HG03025 (cell line): ENCODE data around the gene DNASE1L1.

Experiments used
- ATAC-seq: cut with Tn5 transposase; IDR thresholded peaks from one replicate; pipeline ENCODE4 v1.9.1; 2021; ENCODE audit warnings: mild to moderate bottlenecking, moderate library complexity; ENCODE audit not compliant: unreplicated experiment, low FRiP score

DNASE1L1 gene

DNA sequence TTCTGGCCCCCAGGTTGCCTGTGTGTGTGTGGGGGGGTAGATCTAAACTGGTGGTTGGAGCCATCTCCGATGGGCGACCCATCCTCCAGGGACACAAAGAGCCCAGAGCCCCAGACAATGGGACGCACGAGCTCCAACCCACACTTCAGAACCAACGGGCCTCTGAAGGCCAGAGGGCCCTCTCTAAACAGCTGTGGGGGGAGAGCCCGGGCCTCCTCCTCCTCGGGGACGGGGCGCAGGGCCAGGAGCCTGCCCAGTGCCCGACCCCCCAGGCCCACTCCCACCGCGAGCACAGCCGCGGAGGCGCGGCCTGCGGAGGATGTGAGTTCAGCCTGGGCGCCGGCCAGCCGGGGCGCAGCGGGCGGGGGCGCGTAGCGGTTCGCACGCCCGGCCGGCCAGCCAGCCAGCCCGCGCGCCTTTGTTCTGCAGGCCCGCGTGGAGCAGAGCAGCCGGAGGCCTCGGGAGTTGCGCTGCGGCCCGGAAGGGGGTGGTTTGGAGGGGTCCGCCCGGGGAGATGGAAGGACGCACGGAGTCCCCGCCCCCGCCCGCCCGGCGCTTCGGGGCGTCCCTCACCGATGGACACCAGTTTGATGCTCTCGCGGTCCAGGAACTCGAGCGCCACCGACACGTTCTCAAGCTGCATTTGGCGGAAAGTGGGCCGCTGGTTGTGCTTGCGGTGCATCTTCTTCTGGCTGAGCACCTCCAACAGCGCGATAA lies 38.6 kb downstream of the DNASE1L1 start:
- peak; percentile 3 for ATAC-seq

DNA sequence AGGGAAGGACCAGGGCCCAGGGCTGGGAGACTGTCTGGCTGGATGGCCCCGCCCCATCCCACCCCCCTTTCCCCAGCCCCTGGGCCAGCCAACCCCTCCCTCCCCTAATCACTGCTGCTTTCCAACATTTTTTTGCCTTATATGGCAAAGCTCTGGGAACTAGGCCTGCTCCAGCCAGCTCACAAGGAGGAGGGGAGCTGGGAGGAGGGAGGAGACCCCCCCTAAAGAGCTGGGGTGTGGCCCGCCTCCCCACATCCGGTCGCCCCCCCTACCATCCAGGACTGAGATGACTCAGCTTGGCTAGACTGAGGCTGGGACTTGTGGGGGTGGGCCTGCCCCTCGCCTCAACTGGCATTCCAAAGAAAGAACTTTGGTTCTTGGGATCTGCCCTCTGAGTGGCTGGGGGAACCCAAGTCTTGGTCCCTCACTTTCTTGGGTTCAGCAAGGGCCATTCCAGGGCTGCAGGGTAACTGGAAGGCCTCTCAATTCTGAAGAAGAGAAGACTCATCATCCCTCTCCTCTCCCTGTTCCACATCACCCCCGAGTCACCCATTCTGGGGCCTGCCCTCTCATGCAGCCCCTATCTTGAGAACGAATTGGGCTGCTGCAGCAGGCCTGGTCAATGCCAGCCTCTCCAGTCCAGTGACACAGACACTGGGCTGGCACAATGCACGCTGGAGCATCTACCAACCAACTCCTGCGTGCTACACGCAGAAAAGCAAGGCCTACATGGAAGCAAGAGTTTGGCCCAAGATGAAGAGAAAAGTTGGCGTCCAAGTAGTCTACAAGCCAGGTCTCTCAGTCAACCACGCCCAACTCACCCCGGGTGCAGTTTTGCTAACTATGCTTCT lies 39.4 kb downstream of the DNASE1L1 start:
- ATAC-seq = no peak

DNA sequence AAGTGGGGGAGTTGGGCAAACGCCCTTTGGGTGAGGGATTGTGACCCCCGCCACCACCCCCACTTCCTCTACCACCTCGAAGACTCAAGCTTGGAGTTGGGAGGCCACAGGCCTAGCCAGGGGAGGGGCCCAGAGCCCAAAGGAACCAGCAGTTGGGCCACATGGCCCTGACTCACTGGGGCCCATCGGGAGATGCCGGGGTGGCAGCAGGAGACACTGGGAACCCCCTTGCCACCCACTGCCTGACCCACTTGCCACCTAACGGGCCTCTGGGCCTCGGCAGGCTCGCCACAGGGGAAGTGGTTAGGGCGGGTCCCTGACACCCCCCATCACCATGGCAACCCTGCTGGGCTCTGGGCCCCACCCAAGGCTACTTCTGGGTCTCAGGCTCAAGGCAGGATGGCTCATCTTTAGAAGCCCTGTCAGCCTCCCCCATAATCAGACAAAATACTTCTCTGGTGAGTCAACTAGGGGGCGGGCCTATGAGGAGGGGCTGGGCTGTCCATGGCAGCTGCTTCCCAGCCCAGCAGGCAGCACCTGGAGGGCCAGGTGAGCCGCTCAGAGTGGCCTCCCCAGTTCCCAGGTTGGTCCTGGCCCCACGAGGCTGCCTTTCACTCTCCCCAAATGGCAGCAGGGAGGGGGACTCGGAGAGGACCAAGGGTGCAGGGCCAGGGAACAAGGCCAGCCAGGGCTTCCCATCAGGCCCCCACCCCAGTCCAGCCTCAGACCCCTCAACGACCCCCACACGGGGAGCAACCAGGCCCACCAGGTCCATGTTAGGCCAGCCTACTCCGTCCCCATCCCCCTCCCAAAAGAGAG lies 40.2 kb downstream of the DNASE1L1 start:
- ATAC-seq = no peak

DNA sequence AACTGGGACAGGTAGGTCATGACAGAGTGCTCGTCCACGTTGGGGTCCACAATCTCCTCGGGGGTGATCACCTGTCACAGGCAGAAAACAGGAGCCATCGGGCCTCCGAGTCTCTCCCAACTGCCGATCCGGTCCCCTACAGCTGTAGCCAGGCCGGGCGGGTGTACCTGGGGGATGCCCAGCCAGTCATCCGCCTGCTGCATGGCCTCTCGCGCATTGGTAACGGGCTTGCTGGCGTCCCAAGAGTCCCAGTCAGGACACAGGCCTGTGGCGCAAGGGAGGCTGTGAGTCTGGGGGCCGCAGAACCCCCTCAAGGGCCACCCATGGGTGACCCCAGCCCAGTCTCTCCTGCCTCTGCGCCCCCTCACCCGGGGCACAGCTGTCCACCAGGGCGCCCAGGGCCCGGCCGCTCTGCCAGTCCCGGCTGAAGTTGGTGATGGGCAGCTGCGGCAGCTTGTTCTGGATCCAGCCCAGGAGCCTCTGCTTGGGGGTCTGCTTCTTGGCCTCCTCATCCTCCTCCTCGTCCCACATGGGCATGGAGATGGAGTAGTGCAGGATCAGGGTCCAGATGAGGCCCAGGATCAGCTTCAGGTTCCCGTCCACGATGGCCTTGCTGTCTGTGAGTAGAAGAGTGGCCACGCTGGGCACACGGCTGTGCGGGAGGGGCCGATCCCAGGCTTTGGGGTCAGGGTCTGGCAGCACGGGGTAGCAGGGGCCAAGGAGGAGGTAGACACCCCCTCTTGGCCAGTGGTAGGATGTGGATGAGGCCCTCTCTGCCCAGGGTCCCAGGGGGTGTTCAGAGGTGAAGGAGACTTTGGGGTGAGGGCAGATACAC lies 41.4 kb downstream of the DNASE1L1 start:
- no peak for ATAC-seq

DNA sequence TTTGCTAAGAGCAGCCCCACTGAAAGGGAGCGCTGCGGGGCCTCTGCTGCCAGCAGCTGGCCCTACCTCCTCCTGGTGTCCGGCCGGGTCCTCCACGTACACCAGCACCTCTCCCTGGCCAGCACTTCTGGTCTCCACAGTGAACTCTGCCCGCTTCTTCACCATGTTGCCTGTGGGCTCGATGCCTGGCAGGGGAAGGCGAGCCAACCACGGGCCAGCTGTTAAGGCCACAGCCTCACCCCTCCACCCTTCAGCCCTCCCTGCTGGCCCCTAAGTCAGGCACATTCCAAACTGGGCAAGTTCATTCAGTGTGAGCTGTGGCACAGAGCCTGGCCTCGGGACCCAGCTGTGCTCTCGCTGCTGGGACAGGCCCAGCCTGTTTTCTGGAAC lies 42.4 kb downstream of the DNASE1L1 start:
- no peak for ATAC-seq

DNA sequence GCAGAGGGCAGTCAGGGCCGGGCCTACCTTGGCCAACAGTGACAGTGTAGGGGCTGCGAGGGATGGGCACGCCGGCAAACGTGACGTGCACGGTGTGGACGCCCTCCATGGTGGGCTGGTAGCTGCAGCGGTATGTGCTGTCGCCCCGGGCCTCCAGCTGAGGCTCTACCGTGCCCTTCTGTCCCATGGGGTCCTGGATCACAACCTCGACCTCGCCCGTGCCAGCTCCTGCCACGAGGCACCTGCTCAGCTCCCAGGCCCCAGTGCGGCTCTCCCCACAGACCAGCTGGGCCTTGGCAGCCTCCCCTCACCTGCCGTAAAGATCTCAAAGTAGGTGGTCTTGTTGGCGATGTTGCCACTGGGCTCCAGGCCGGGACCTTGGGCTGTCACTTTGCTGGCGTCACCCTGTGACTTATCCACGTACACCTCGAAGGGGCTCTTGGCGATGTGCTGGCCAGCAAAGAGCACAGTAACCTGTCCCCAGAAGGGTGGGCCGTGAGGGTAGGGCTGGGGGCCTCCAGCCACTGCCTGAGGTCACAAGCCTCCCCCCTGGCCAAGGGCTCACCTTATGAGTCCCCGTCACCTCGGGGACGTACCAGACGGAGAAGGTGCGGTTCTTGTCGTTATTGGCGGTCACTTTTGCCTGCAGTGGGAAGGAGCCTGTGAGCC lies 42.9 kb downstream of the DNASE1L1 start:
- no peak for ATAC-seq

DNA sequence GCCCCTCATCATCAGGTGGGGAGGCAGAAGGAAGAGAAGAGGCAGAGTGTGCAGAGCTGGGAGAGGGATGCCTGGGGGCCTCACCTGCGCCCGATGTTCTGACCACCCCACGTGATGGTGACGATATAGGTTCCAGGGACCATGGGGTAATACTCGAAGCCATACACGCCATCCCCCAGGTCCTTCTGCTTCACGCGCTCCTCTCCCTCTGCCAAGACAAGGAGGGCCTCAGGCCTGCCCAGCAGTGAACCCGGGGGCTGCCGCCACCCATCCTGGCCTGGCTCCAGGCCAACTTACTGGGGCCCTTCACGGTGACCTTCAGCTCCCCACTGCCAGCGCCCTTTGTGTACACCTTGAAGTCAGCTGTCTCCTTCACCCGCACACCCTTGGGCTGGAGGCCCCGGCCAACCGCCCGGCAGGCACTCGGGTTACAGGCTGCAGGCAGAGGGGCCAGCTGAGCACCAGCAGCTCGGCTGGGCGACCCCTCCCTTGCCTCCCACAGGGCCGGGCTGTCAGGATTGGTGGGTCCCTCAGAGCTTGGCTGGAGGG lies 43.9 kb downstream of the DNASE1L1 start:
- no peak for ATAC-seq

DNA sequence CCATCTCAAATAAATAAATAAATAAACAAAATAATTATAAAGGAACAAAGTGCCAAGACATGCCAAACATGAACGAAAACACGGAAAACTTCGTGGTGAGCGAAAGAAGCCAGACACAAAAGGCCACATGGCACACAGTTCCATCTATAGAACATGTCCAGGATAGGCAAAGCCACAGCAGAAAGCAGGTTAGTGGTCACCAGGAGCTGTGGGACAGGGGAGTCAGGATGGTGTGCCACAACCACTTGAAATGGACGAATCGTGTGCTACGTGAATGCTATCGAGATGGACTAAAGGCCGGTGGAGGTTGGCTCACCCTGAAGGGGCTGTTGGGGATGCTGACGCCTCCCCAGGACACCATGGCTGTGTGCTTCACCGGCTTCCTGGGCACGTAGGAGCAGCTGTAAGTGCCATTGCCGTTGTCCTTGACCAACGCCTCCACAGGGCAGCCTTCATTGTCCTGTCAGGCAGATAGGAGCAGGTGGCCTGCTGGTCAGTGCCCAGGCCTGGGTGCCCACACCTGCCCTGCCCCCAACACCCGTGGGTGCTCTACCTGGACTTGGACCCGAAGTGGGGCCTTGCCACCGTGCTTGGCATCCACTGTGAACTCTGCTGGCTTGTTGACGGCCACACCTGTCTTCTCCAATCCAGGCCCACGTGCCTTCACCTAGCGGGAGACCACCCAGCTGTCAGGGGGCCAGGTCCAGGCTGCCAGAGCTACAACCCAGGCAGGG lies 45.2 kb downstream of the DNASE1L1 start:
- ATAC-seq = no peak

DNA sequence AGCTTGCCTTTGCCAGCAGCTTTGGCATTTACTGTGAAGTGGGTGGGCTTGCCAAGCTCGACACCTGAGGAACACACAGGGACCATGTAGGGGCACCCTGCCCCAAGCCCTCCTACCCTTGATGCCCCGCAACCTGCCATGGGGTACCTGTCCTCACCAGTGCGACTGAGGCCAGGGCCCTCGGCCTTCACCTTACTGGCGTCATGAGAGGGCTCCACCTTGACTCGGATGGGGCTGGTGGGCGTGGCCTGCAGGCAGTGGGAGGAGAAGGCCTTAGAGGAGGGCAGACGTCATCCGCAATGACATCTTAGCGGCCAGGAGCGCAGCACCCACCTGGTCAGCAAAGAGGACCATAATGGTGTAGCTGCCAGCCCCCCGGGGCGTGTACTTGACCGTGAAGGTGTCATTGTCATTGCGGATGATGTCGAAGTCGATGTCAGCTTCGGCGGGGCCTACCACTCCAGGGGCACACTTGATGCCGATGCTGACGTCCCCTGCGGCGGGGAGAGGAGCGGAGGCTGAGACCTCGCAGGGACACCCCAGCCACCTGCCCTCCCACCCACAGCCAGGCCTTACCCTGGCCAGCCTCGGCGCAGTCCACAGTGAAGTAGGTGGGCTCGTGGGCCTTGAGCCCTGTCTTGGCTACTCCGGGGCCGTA lies 46.8 kb downstream of the DNASE1L1 start:
- no peak for ATAC-seq

DNA sequence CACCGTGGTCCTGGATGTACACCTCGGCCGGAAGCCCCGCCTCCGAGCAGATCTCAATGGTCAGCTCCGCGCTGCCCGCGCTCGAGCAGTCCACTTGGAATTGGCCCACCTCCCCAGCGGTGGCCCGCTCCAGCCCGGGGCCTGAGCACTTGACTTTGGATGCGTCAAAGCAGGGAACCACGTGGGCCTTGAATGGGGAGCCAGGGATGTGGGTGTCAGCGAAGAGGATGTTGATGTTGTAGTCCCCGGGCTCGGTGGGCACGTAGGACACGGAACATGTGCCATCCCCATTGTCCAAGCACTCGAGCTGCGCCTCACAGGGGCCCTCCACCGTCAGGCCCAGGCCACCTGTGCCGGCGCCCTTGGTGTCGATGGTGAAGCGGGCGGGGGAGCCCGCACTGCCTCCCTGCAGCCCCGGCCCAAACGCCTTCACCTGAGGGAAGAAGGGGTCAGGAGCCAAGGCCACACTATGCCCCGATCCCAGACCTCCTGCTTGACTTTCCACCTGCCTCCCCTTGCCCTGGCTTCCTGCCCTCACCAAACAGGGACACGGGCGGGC lies 48.8 kb downstream of the DNASE1L1 start:
- ATAC-seq = no peak

DNA sequence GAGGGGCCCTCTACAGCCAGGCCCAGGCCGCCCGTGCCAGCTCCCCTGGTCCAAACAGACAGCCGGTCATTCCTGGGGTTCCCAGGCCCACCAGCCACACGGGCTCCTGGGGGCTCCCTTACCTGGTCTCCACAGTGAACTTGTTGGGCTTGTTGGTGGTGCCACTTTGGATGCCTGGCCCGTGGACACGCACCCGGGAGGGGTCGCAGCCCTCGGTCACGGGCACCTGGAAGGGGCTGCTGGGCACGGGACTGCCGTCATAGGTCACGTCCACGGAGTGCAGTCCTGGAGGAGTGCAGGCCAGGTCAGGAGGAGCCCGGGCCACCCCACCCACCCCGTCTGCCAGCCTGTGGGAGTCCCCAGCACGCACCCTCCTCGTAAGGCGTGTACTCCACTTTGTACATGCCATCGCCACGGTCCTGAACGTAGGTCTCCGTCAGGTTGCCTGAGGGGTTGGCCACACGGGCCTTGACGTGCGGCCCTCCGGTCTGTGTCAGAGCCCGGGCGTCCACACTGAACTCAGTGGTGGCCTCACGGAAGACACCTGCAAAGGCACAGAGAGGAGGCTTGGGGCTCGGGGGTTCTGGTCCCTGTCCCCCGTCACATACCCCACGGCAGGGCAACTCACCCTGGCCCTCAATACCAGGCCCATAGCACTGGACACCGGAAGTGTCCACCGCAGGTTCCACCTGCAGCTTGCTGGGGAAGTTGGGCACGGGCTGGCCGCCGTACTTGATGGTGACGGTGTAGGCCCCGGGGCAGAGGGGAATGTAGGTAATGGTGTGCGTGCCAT lies 49.5 kb downstream of the DNASE1L1 start:
- no peak for ATAC-seq

DNA sequence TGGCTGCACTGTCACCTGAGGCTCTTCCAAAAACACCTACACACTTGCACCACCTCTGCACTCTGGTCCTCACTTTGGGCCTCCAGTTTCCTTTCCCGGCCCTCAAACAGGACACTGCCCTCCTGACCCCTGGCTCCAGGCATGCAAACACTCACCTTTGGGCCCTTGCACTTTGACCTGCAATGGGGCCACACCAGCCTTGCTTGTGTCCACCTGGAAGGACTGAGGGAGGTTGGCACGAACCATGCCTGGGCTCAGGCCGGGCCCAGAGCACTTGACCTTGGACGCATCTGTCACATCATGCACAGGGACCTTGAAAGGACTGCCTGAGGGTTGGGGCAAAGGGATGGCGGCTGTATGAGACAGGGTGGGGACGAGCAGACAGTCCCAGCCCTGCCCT lies 50.2 kb downstream of the DNASE1L1 start:
- no peak for ATAC-seq

DNA sequence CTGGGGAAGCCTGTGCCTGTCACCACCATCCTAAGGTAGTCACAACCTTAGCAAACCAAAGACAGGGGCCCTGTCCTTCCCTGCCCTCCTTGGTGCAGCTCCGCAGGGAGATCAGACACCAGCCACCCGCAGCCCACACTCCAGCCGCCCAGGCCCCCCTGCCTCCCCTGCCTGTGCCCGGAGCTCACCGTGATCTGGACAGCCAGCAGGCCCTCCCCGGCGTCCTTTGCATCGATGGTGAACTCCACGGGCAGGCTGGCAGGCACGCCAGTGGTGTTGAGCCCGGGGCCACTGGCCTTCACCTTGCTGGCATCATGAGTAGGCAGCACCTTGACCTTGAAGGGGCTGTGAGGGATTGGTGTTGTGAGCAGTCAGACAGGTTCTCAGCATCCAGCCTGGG lies 51.0 kb downstream of the DNASE1L1 start:
- no peak for ATAC-seq

DNA sequence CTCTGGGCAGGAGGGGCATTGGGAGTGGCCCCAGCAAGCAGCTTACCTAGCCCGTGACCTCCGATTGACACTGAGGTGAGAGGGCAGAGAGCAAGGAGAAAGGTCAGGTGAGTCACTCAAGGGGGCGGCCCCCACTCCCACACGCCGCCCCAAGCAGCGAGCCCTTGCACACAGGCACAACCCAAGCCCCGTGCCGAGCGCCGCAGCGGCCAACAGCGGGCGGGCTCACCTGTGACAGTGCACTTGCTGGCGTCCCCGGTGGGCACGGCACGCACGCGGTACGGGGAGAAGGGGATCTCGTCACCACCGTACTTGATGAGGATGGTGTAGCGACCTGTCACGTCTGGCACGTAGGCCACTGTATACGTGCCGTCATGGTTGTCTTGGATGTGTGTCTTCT lies 51.8 kb downstream of the DNASE1L1 start:
- no peak for ATAC-seq

DNA sequence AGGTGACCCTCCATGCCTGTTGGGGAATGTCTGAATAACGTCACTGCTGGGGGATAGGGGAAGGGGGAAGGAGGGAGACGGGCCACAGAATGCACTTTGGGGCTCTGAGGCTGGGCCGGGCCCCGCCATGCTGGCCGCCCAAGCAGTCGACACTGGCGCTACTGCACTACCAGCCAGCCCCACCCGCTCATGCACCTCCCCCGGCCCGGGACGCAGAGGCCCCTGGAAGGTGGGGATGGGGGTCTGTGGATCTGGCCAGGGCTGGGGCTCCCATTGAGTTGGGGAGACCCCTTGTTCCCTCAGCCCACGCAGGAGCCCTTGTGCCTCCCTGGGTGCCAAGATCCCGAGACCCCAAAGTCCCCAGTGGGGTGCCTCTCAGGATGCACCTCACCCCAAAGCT lies 52.5 kb downstream of the DNASE1L1 start:
- ATAC-seq = no peak

DNA sequence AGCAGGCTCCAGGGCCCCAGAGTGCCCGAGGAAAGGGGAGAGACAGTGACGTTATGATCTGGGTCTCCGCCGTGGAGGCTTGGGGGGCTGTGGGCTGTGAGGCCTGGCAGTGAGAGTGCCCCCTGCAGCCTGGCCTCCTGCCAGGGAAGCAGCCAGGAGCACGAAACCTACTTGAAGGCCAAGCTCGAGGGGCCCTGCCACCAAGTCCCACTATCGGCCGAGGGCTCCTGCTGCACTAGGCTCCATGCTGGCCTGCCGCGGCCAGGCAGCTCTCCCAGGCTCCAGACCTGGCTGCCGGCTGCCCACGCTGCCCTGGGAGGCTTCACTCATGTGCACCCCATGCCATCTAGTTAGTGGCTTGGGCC lies 53.3 kb downstream of the DNASE1L1 start:
- ATAC-seq = no peak

DNA sequence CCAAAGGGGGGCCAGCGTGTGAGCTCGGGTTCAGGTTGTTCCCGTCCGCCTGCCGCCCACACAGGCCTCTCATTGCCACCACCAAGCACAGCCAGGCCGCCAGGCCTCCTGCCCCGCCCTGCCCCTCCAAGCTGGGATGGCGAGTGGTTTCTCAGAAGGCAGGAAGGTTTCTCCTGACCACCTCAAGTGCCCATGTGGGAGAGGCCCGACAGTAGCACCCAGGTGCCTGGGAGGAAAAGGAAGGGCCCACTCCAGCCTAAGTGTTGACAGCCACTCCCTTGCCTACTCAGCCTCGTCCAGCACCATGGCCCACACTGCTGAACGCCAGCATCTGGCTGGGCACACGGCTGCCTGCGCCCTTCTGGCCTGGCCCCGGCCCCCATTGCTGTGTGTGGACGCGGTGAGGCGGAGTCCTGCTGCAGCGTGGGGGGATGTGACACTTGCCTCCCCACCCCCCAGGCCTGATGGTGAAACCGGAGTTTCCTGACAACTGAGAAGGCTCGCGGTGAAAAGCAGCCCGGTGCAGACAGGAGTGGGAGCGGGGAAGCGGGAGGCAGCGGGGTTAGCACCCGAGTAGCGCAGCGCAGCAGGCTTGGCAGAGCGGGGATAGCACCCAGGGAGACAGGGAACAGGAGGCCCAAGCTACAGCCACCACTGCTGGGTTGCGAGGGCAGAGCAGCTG lies 53.8 kb downstream of the DNASE1L1 start:
- no peak for ATAC-seq
